T follicular helper cell (primary cell): Measurements from ENCODE around the gene PYGB.
A peak's percentile ranks its signal among the peaks of the same experiment; 100 is the strongest.
"Not testable (repeated sequence)": the region's sequence is repeated elsewhere in the genome, so short reads cannot be mapped to it uniquely, and the experiment has no call there.

ENCODE experiments used
- DNase-seq: peaks from one replicate; pipeline ENCODE4 v3.0.0-alpha.2; 2020; ENCODE audit warnings: low read depth

The PYGB gene

GRCh38 chr20:25230166-25230831 is 17.6 kb upstream of the PYGB start:
- no peak for DNase-seq

- no peak for DNase-seq
These were observed 14.7 kb upstream of the PYGB start for GRCh38 chr20:25233016-25233772.

GRCh38 chr20:25234009-25234849 is 13.7 kb upstream of the PYGB start:
- DNase-seq, result not testable (repeated sequence)

GRCh38 chr20:25236450-25237304 is 11.2 kb upstream of the PYGB start:
- no peak for DNase-seq

GRCh38 chr20:25237610-25238318 is 10.1 kb upstream of the PYGB start:
- no peak for DNase-seq

GRCh38 chr20:25238319-25239037 is 9.4 kb upstream of the PYGB start:
- no peak for DNase-seq

- no peak for DNase-seq
These were observed 8.2 kb upstream of the PYGB start for GRCh38 chr20:25239387-25240370.

- not testable (repeated sequence) for DNase-seq
These were observed 6.8 kb upstream of the PYGB start for GRCh38 chr20:25240851-25241658.

GRCh38 chr20:25241659-25241955 is 6.3 kb upstream of the PYGB start:
- DNase-seq, result not testable (repeated sequence)

GRCh38 chr20:25242231-25242630 is 5.7 kb upstream of the PYGB start:
- no peak for DNase-seq

GRCh38 chr20:25243416-25243979 is 4.4 kb upstream of the PYGB start:
- DNase-seq, result no peak

GRCh38 chr20:25244976-25245375 is 2.9 kb upstream of the PYGB start:
- DNase-seq, result no peak

GRCh38 chr20:25245461-25245860 is 2.4 kb upstream of the PYGB start:
- no peak for DNase-seq

GRCh38 chr20:25246182-25246999 is 1.5 kb upstream of the PYGB start:
- DNase-seq, result no peak

GRCh38 chr20:25247000-25247517 is 826 bp upstream of the PYGB start:
- DNase-seq, result peak; percentile 9

- no peak for DNase-seq
These were observed 348 bp upstream of the PYGB start for GRCh38 chr20:25247518-25247955.

GRCh38 chr20:25248786-25249172 is 894 bp downstream of the PYGB start:
- DNase-seq, result no peak
